Smooth muscle cell (in vitro differentiated cells): ENCODE results near the gene BEX2. TPM values are rescaled to one million over a fixed set of nuclear protein-coding genes. Genes with fewer than 3 reads are reported as not detected.
"Not testable (repeated sequence)": the region's sequence is repeated elsewhere in the genome, so short reads cannot be mapped to it uniquely, and the experiment has no call there.

Experiments used
- DNase-seq: peaks from one replicate; lab custom pipeline; 2025; ENCODE audit not compliant: unreplicated experiment; lab: John Stamatoyannopoulos, UW
- H2AFZ ChIP-seq: fragments of 200-600 bp; sonication (generic); 2 replicates; pipeline ENCODE4 v1.6.0; 2016; ENCODE audit warnings: antibody characterized with exemption, low read depth, mild to moderate bottlenecking
- H3F3A ChIP-seq: fragments of 200-600 bp; sonication (generic); 2 replicates; pipeline ENCODE4 v1.6.0; 2017; ENCODE audit warnings: antibody characterized with exemption, low read depth
- H3K27ac ChIP-seq: fragments of 200-600 bp; sonication (generic); 2 replicates; pipeline ENCODE4 v1.5.1; 2016; ENCODE audit warnings: low read depth, mild to moderate bottlenecking
- H3K27me3 ChIP-seq: fragments of 200-600 bp; sonication (generic); 2 replicates; pipeline ENCODE4 v1.6.1; 2016; ENCODE audit warnings: low read depth, mild to moderate bottlenecking
- H3K36me3 ChIP-seq: fragments of 200-600 bp; sonication (generic); 2 replicates; pipeline ENCODE4 v1.5.1; 2016; ENCODE audit warnings: low read depth
- H3K4me1 ChIP-seq: fragments of 200-600 bp; sonication (generic); 2 replicates; pipeline ENCODE4 v1.5.1; 2016; ENCODE audit warnings: low read depth
- H3K4me2 ChIP-seq: fragments of 200-600 bp; sonication (generic); 2 replicates; pipeline ENCODE4 v1.6.0; 2016; ENCODE audit warnings: mild to moderate bottlenecking
- H3K4me3 ChIP-seq: fragments of 200-600 bp; sonication (generic); 2 replicates; pipeline ENCODE4 v1.5.1; 2016; ENCODE audit warnings: mild to moderate bottlenecking
- H3K79me2 ChIP-seq: fragments of 200-600 bp; sonication (generic); 2 replicates; pipeline ENCODE4 v1.6.0; 2016; ENCODE audit warnings: low read depth, mild to moderate bottlenecking
- H3K9ac ChIP-seq: fragments of 200-600 bp; sonication (generic); 2 replicates; pipeline ENCODE4 v1.6.0; 2016; ENCODE audit warnings: low read depth
- H3K9me3 ChIP-seq: fragments of 200-600 bp; sonication (generic); replicated peaks from 2 replicates; pipeline ENCODE4 v1.5.1; 2016; ENCODE audit warnings: low read depth
- H4K20me1 ChIP-seq: fragments of 200-600 bp; sonication (generic); 2 replicates; pipeline ENCODE4 v1.6.0; 2016; ENCODE audit warnings: low read depth
- WGBS: methylation state at CpG from one replicate; pipeline ENCODE4 v1.1.7; 2016; ENCODE audit warnings: low lambda C conversion rate; 5-methylcytosine and 5-hydroxymethylcytosine counted together
- polyA plus RNA-seq: library from polyadenylated mRNA; unstranded; fragments of >200 nt; fragmentation: Nextera tagmentation; extraction: Ambion mirVana; gene quantifications from 2 replicates; pipeline ENCODE4 v1.2.1, GENCODE V29; 2016
- total RNA-seq: library from RNA; depleted of rRNA; stranded (reverse); fragments of >200 nt; gene quantifications from 2 replicates; pipeline ENCODE4 v1.2.3, GENCODE V29; 2014
- TF ChIP-seq, protein P1 (sequence below): fragments of 200-600 bp; sonication (generic); IDR thresholded peaks from 2 replicates; pipeline ENCODE4 v1.5.1; 2017; ENCODE audit warnings: borderline replicate concordance, mild to moderate bottlenecking, antibody characterized with exemption; ENCODE audit not compliant: insufficient read depth, poor library complexity, severe bottlenecking

BEX2 gene
- total RNA-seq: 4.7 and 6.6 TPM in 2 replicates
- 3.6 and 6.3 TPM in 2 replicates for polyA plus RNA-seq

DNA sequence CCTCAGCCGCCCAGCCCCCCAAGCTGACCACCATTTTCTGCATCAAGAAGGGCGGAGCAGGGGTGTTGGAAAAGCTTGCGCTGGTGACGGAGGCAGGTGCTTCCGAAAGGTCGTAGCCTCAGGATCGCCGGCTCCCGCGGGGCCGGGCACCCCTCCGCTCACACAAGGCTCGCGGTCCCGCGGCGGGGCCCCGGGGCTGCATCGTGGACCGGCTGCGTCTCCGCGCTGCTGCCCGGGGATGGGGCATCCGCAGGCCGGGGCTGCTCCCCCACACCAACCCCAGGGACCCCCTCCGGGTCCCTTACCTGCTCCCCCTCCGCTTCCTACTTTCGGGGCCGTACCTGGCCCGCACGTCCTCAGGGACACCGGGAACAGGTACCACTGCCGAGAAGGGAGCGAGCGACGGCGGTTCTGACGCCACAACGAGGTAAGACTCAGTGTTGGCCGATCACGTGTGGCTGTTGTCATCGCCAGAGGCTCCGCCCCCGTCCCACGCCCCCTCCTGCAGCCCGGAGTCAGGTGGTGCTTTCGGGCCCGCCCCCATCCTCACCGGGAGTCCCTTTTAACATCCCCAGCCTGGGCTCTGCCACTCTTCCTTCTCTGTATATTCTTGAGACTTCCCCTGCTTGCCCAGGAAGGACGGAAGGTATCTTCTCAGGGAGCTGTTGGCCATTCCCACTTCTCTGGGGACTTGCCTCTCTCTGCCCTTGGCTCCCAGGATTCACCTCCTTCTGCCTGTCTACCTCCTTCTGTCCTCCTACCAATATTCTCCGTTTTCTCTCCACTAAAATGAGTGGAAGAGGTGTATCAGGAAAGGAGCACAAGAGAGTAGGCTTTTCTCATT is at the start of gene BEX2:
Gene BEX2 (minus strand): TSS at position 436 of the 844 bp plus-strand sequence. CDS start 1,014 bp downstream, outside the sequence.
- Histone ChIP-seq H3K4me2 (peak within 1 kb of the TSS; percentile 85), H2AFZ (peak within 1 kb of the TSS; percentile 81), H3K4me1 (no peaks in the 10 kb centered on the region), H3K79me2 (no peaks in the 10 kb centered on the region), H3K27me3 (no peaks in the 10 kb centered on the region), H3F3A (no peaks in the 10 kb centered on the region), H3K9me3 (no peaks in the 10 kb centered on the region), H3K27ac (no peak within 1 kb of the TSS), H4K20me1 (no peaks in the 10 kb centered on the region), H3K36me3 (no peaks in the 10 kb centered on the region), H3K4me3 (peak within 1 kb of the TSS; percentile 62), H3K9ac (peak within 1 kb of the TSS; percentile 66)
- 63% methylated on average over 30 of the region's 52 CpGs for WGBS
- no peak for DNase-seq
- TF ChIP-seq, protein P1, sequence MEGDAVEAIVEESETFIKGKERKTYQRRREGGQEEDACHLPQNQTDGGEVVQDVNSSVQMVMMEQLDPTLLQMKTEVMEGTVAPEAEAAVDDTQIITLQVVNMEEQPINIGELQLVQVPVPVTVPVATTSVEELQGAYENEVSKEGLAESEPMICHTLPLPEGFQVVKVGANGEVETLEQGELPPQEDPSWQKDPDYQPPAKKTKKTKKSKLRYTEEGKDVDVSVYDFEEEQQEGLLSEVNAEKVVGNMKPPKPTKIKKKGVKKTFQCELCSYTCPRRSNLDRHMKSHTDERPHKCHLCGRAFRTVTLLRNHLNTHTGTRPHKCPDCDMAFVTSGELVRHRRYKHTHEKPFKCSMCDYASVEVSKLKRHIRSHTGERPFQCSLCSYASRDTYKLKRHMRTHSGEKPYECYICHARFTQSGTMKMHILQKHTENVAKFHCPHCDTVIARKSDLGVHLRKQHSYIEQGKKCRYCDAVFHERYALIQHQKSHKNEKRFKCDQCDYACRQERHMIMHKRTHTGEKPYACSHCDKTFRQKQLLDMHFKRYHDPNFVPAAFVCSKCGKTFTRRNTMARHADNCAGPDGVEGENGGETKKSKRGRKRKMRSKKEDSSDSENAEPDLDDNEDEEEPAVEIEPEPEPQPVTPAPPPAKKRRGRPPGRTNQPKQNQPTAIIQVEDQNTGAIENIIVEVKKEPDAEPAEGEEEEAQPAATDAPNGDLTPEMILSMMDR: no peak

DNA sequence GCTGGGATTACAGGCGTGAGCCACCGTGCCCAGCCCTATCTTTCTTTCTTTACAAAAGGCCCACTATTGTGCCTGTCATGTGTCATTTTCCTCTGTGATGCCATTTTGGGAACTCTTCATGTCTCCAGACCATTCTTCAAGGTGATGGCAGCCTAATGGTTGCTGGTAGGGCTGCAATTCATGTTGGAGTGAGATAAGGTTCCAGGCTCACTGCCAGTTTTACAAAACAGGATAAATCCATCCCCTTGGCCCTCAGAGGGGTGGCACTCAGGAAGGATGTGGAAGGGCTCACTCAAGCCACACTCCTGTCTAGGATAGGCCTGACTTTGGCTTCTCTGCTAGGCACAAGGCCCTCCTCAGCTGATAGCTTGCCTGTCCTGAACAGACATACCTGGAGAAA is 49.3 kb upstream of the BEX2 start:
- Histone ChIP-seq H2AFZ (no peak overlapping the region), H3K79me2 (peaks cover 26% of the 10 kb centered on the region), H3K27ac (no peak overlapping the region), H3K36me3 (peaks cover 3% of the 10 kb centered on the region), H3K4me3 (no peak overlapping the region), H3K9ac (no peak overlapping the region), H3K4me2 (no peak overlapping the region), H3K9me3 (no peaks in the 10 kb centered on the region), H3K4me1 (peaks cover 13% of the 10 kb centered on the region), H3F3A (no peaks in the 10 kb centered on the region), H3K27me3 (no peaks in the 10 kb centered on the region), H4K20me1 (peaks cover 17% of the 10 kb centered on the region)
- DNase-seq: no peak
- WGBS: 83% methylated on average over 2 of the region's 2 CpGs
- TF ChIP-seq, protein P1: no peak

DNA sequence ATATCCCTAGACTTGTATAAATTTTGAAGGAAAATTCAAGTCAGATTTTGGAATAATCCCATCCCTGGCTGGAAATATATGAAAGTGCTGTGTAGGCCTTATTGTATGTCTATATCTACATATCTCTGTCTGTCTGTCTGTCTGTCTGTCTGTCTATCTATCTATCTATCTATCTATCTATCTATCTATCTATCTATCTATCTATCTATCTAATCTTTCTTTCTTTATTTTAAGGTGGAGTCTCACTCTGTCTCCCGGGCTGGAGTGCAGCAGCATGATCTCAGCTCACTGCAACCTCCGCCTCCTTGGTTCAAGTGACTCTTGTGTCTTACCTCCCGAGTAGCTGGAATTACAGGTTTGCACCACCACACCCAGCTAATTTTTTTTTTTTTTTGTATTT is 48.8 kb upstream of the BEX2 start:
- not testable (repeated sequence) for H3K4me2 ChIP-seq, H3K27ac ChIP-seq, H3F3A ChIP-seq, H3K4me3 ChIP-seq, H3K9me3 ChIP-seq, H3K36me3 ChIP-seq, H3K9ac ChIP-seq, H2AFZ ChIP-seq, DNase-seq, H3K27me3 ChIP-seq
- 83% methylated on average over 3 of the region's 3 CpGs for WGBS
- H4K20me1 ChIP-seq: peaks cover 17% of the 10 kb centered on the region
- H3K4me1 ChIP-seq: peaks cover 13% of the 10 kb centered on the region
- peaks cover 26% of the 10 kb centered on the region for H3K79me2 ChIP-seq

DNA sequence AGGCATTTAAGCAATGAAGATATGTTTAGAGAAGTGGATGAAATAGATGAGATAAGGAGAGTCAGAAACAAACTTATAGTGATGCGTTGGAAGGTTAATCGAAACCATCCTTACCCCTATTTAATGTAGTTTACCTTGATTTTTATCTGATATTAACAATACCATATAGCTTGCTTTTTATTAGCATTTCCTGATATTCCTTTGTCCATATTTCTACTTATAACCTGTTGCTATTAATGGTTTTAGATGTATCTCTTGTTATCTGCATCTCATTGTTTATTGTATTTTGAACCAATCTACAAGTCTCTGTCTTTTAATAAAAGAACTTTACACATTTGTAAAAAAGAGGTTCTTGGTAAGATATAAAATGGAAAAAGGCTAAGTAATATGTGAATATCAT is 47.1 kb upstream of the BEX2 start:
- peaks cover 17% of the 10 kb centered on the region for H4K20me1 ChIP-seq
- H3F3A ChIP-seq: no peaks in the 10 kb centered on the region
- TF ChIP-seq, protein P1: no peak
- no peaks in the 10 kb centered on the region for H3K9me3 ChIP-seq
- H3K4me2 ChIP-seq: peak overlapping the region; percentile 94
- peak overlapping the region; percentile 91 for H3K9ac ChIP-seq
- peaks cover 26% of the 10 kb centered on the region for H3K79me2 ChIP-seq
- 82% methylated on average over 2 of the region's 2 CpGs for WGBS
- DNase-seq: no peak
- peaks cover 3% of the 10 kb centered on the region for H3K36me3 ChIP-seq
- no peaks in the 10 kb centered on the region for H3K27me3 ChIP-seq
- peak overlapping the region; percentile 60 for H3K4me3 ChIP-seq
- peak overlapping the region; percentile 74 for H3K27ac ChIP-seq
- no peak overlapping the region for H2AFZ ChIP-seq
- peaks cover 13% of the 10 kb centered on the region for H3K4me1 ChIP-seq
